Kidney epithelial cell (primary cell): ENCODE measurements around the gene CEP350. TPM values are rescaled to one million over a fixed set of nuclear protein-coding genes. Genes with fewer than 3 reads are reported as not detected.
"Not testable (repeated sequence)": the region's sequence is repeated elsewhere in the genome, so short reads cannot be mapped to it uniquely, and the experiment has no call there.

Experiments used
- DNase-seq: peaks from one replicate; pipeline ENCODE4 v3.0.0-alpha.2; 2010; ENCODE audit warnings: low read depth
- H3K27me3 ChIP-seq: 2 replicates; pipeline ENCODE4 v1.6.0; 2011; ENCODE audit warnings: low read length; ENCODE audit not compliant: control insufficient read depth, insufficient read depth
- H3K36me3 ChIP-seq: 2 replicates; pipeline ENCODE4 v1.5.1; 2011; ENCODE audit warnings: low read length; ENCODE audit not compliant: control insufficient read depth, insufficient read depth
- H3K4me3 ChIP-seq: 2 replicates; pipeline ENCODE4 v1.5.1; 2011; ENCODE audit warnings: low read depth, mild to moderate bottlenecking, control low read depth, low read length
- total RNA-seq: library from RNA; depleted of rRNA; stranded (reverse); fragments of >200 nt; gene quantifications from 2 replicates; pipeline ENCODE4 v1.2.3, GENCODE V29; 2015
- TF ChIP-seq, protein P1 (sequence below): IDR thresholded peaks from 2 replicates; pipeline ENCODE4 v1.5.1; 2011; ENCODE audit warnings: mild to moderate bottlenecking, moderate library complexity, low read length, control low read depth, inconsistent platforms; ENCODE audit not compliant: insufficient read depth, poor library complexity, severe bottlenecking

CEP350 gene
- total RNA-seq, 1 donor from 2014 or later, result 24.9 TPM

GRCh38 chr1:179990847-179991246 is 36.2 kb downstream of the CEP350 start:
- no peaks in the 10 kb centered on the region for H3K27me3 ChIP-seq
- DNase-seq, result no peak
- TF ChIP-seq, protein P1, sequence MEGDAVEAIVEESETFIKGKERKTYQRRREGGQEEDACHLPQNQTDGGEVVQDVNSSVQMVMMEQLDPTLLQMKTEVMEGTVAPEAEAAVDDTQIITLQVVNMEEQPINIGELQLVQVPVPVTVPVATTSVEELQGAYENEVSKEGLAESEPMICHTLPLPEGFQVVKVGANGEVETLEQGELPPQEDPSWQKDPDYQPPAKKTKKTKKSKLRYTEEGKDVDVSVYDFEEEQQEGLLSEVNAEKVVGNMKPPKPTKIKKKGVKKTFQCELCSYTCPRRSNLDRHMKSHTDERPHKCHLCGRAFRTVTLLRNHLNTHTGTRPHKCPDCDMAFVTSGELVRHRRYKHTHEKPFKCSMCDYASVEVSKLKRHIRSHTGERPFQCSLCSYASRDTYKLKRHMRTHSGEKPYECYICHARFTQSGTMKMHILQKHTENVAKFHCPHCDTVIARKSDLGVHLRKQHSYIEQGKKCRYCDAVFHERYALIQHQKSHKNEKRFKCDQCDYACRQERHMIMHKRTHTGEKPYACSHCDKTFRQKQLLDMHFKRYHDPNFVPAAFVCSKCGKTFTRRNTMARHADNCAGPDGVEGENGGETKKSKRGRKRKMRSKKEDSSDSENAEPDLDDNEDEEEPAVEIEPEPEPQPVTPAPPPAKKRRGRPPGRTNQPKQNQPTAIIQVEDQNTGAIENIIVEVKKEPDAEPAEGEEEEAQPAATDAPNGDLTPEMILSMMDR, result no peak
- no peak overlapping the region for H3K4me3 ChIP-seq
- peaks cover 1% of the 10 kb centered on the region for H3K36me3 ChIP-seq

- Histone ChIP-seq H3K36me3 (no peaks in the 10 kb centered on the region), H3K27me3 (no peaks in the 10 kb centered on the region), H3K4me3 (no peak overlapping the region)
- TF ChIP-seq, protein P1, result no peak
- no peak for DNase-seq
Measured at GRCh38 chr1:179995576-179995975, 41.0 kb downstream of the CEP350 start.

DNA sequence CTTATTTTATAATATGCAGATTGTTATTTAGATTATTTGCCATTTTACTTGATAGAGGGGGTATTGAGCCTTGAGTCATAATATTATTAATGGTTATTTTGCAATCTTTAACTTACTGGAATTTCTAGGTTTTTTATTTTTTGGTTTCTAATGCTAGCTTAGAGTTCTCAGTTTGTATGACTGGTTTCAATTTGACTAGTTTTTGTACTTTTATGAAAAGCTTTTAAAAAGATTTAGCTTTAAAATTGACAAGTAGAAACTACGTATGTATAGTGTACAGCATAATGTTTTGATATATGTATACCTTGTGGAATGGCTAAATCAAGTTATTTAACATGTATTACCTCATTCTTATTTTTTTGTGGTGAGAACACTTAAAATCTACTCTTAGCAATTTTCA is 41.5 kb downstream of the CEP350 start:
- Histone ChIP-seq H3K4me3 (no peak overlapping the region), H3K27me3 (no peaks in the 10 kb centered on the region), H3K36me3 (no peaks in the 10 kb centered on the region)
- no peak for DNase-seq
- TF ChIP-seq, protein P1, result no peak

DNA sequence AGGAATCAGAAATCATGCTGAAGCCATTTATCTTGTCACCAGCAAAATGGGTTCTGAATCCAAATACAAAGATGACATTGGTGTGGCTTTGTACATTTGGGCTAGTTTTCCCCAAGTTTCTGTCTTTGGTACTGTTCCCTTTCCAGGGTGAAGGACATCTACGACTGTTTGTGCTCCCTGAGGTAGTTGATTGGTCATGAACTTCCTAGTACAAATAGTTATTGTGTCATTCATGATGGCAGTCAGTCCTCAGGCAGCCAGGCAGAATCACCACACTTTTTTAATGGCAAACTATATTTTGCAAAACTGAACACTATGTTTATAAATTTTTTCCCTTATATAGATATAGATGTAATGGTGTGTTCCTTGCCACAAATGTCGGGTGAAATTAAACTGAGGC is 46.0 kb downstream of the CEP350 start:
- DNase-seq, result no peak
- Histone ChIP-seq H3K4me3 (no peak overlapping the region), H3K36me3 (no peaks in the 10 kb centered on the region), H3K27me3 (no peaks in the 10 kb centered on the region)
- TF ChIP-seq, protein P1, result no peak

- Histone ChIP-seq H3K27me3 (no peaks in the 10 kb centered on the region), H3K4me3 (no peak overlapping the region), H3K36me3 (no peaks in the 10 kb centered on the region)
- no peak for DNase-seq
- TF ChIP-seq, protein P1, result no peak
Measured at GRCh38 chr1:180002437-180002836, 47.8 kb downstream of the CEP350 start.

DNA sequence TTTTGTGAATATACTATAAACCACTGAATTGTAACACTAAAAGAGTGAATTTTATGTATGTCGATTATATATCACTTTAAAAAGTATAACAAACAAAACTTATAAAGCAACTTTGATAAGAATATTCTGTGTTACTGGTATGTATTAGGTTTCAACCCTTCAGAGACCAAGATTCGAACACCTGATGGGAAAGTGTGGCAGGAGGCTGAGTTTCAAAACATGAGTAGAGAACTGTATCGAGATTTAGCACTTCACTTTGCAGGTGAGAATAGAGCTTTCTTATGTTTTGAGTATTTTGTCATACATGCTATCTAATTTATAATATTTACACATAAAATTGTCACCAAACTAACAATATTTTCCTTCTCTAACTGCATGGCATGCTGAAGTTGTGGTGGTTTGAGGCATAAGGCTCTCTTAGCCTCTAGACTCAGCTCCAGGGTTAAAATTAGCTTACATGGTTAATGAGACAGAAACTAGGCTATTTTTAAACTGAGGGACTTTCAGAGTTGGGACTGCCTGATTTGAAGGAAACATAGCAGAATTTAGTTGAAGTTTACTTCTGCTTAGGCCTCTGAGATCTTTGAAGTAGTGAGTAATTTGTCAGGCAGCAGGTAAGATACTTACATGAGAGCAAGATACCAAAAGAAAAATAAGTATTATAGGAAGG is 48.6 kb downstream of the CEP350 start:
- no peak for DNase-seq
- H3K27me3 ChIP-seq, result no peaks in the 10 kb centered on the region
- H3K36me3 ChIP-seq, result no peaks in the 10 kb centered on the region
- TF ChIP-seq, protein P1, result no peak
- H3K4me3 ChIP-seq, result no peak overlapping the region

DNA sequence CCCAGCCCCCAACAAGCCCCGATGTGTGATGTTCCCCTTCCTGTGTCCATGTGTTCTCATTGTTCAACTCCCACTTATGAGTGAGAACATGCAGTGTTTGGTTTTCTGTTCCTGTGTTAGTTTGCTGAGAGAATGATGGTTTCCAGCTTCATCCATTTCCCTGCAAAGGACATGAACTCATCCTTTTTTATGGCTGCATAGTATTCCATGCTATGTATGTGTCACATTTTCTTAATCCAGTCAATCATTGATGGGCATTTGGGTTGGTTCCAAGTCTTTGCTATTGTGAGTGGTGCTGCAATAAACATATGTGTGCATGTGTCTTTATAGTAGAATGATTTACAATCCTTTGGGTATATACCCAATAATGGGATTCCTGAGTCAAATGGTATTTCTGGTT is 52.2 kb downstream of the CEP350 start:
- H3K4me3 ChIP-seq, DNase-seq, H3K27me3 ChIP-seq, H3K36me3 ChIP-seq: not testable (repeated sequence)
